Activated CD4-positive, alpha-beta T cell treated with anti-CD3 and anti-CD28 coated beads for 36 hours (primary cell): ENCODE results near the gene OR10G3. TPM values are rescaled to one million over a fixed set of nuclear protein-coding genes. Genes with fewer than 3 reads are reported as not detected.

ENCODE experiments used
- ATAC-seq: fragments of 200-7000 bp; cut with Tn5 transposase; one replicate; pipeline ENCODE4 v1.10.0; 2021; ENCODE audit warnings: mild to moderate bottlenecking, moderate library complexity
- CTCF ChIA-PET: fragments of 350-600 bp; sonication (Branson Sonifier 250); formaldehyde crosslinking; loops from one replicate; lab custom pipeline; 2021; ENCODE audit warnings: antibody characterized with exemption; lab: Charles Lee
- POLR2A ChIA-PET: fragments of 350-600 bp; sonication (Branson Sonifier 250); formaldehyde crosslinking; loops from one replicate; lab custom pipeline; 2021; ENCODE audit warnings: antibody characterized with exemption, inconsistent platforms; lab: Charles Lee
- DNase-seq: peaks from one replicate; pipeline ENCODE4 v3.0.0-alpha.2; 2020
- H3K27ac Mint-ChIP-seq: one replicate; pipeline ENCODE4 v1.8.0; 2021; ENCODE audit warnings: mixed read lengths
- H3K27me3 Mint-ChIP-seq: one replicate; pipeline ENCODE4 v1.8.0; 2021; ENCODE audit warnings: mixed read lengths
- H3K36me3 Mint-ChIP-seq: one replicate; pipeline ENCODE4 v1.8.0; 2021; ENCODE audit warnings: low read depth, mixed read lengths
- H3K4me1 Mint-ChIP-seq: one replicate; pipeline ENCODE4 v1.8.0; 2021; ENCODE audit warnings: mixed read lengths
- H3K4me3 Mint-ChIP-seq: one replicate; pipeline ENCODE4 v1.8.0; 2021; ENCODE audit warnings: mild to moderate bottlenecking, moderate library complexity, mixed read lengths
- H3K9me3 Mint-ChIP-seq: one replicate; pipeline ENCODE4 v1.8.0; 2021; ENCODE audit warnings: low read depth, mixed read lengths
- intact Hi-C, 2 experiments: fragments of 100-400 bp; cut with DNase I in 1 of 2; cut with micrococcal nuclease in 1 of 2; formaldehyde crosslinking; loops; one replicate each; pipeline versions ENCODE4 v1.14.2 to v1.15.1; 2022 to 2024; cut with DNase I, micrococcal nuclease
- total RNA-seq, 2 experiments: library from RNA; stranded (reverse); gene quantifications; one replicate each; pipeline ENCODE4 v1.2.3, GENCODE V29; 2021

The OR10G3 gene
- total RNA-seq, 2 experiments from 2014 or later = not detected

GRCh38 chr14:21523203-21523602, 56.7 kb downstream of the OR10G3 start:
- Mint-ChIP-seq H3K27ac (no peak overlapping the region), H3K4me1 (peaks cover 16% of the 10 kb centered on the region), H3K36me3 (no peaks in the 10 kb centered on the region), H3K4me3 (no peak overlapping the region), H3K27me3 (no peaks in the 10 kb centered on the region), H3K9me3 (no peaks in the 10 kb centered on the region)
- intact Hi-C loops = no loop called here
- POLR2A ChIA-PET = no interaction called here
- CTCF ChIA-PET = interaction anchor here (0.6 to 2.1 kb wide), 7 partner anchors 10 to 419 kb away, joined by 3 to 11 read pairs (median 4); no protein-coding TSS in a partner anchor
- ATAC-seq (no peak), DNase-seq (no peak)

DNA sequence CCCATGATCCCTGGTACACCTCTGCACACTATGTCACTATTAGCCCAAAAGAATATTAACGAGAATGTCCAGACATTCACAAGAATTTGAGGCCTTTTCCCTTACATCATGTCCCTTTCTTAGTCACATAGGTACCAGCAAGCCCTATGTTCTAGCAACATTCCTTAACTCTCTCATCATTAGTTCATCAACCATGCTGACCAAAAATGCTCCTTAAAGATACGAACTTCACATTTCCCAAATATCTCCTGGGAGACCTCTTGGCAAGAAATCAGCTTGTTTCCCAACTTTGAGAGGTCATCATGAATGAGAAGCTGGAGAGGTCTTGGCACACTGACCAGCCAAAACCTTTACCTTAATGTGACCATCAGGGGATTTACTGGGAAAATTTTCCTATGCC, 58.4 kb downstream of the OR10G3 start:
- Mint-ChIP-seq H3K4me1 (peaks cover 7% of the 10 kb centered on the region), H3K4me3 (no peak overlapping the region), H3K27me3 (no peaks in the 10 kb centered on the region), H3K9me3 (no peaks in the 10 kb centered on the region), H3K36me3 (no peaks in the 10 kb centered on the region), H3K27ac (no peak overlapping the region)
- CTCF ChIA-PET = interaction anchor here (1.6 to 2.1 kb wide), 2 partner anchors 8 to 23 kb away, joined by 9 to 11 read pairs; no protein-coding TSS in a partner anchor
- POLR2A ChIA-PET = no interaction called here
- intact Hi-C loops = no loop called here
- ATAC-seq (no peak), DNase-seq (no peak)

GRCh38 chr14:21520767-21521166, 59.1 kb downstream of the OR10G3 start:
- no peak for DNase-seq
- ATAC-seq = no peak
- intact Hi-C loops = no loop called here
- POLR2A ChIA-PET = no interaction called here
- H3K4me3 Mint-ChIP-seq = no peak overlapping the region
- peaks cover 4% of the 10 kb centered on the region for H3K4me1 Mint-ChIP-seq
- CTCF ChIA-PET = no interaction called here
- no peaks in the 10 kb centered on the region for H3K9me3 Mint-ChIP-seq
- no peak overlapping the region for H3K27ac Mint-ChIP-seq
- H3K27me3 Mint-ChIP-seq = no peaks in the 10 kb centered on the region
- no peaks in the 10 kb centered on the region for H3K36me3 Mint-ChIP-seq

DNA sequence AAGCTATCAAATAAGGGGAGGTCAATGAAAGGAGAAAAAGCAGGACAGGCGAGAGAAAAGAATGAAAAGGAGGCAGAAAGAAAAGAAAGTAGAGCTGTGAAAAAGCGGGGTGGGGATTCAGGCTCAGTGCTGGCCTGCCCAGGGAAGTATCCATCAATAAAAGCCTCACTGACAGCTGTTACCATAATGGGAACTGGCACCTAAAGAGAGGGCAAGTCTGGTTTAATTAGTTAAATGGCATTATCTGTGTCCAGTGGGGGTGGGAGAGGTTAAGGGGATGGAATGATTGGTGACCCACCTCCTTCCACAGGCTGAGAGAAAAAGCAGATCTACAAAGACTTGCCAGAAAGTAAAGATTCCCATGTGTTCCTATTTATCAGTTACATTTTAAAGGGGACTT, 61.2 kb downstream of the OR10G3 start:
- ATAC-seq (no peak), DNase-seq (no peak)
- POLR2A ChIA-PET = interaction anchor here (0.6 kb wide), 1 partner anchor 508 kb away, joined by 3 read pairs; no protein-coding TSS in a partner anchor
- CTCF ChIA-PET = interaction anchor here (0.9 to 1.8 kb wide), 4 partner anchors 11 to 89 kb away, joined by 4 to 11 read pairs (median 4); no protein-coding TSS in a partner anchor
- Mint-ChIP-seq H3K9me3 (no peaks in the 10 kb centered on the region), H3K27ac (no peak overlapping the region), H3K27me3 (no peaks in the 10 kb centered on the region), H3K4me3 (no peak overlapping the region), H3K36me3 (no peaks in the 10 kb centered on the region), H3K4me1 (no peaks in the 10 kb centered on the region)
- intact Hi-C loops = no loop called here

Other genes starting within 250 kb of the OR10G3 start
- 100 to 1,000 TPM; 177 to 179 TPM for gene SUPT16H, start 196.1 kb downstream of the OR10G3 start, total RNA-seq
- 100 to 1,000 TPM in 1 of 2 experiments, 10 to 100 TPM in 1; 84.3 to 104 TPM for gene CHD8, start 124.0 kb downstream of the OR10G3 start, total RNA-seq
- 10 to 100 TPM; 21.2 to 22.0 TPM for gene RAB2B, start 103.1 kb downstream of the OR10G3 start, total RNA-seq
- gene TOX4, start 102.9 kb downstream of the OR10G3 start, total RNA-seq = 10 to 100 TPM; 79.5 to 85.6 TPM
- 10 to 100 TPM; 64.0 to 67.4 TPM for gene METTL3, start 68.7 kb downstream of the OR10G3 start, total RNA-seq
- gene SALL2, start 53.7 kb downstream of the OR10G3 start, total RNA-seq = 1 to 10 TPM; 5.5 to 6.3 TPM
- not detected for gene OR10G2, start 54.9 kb upstream of the OR10G3 start, total RNA-seq
- not detected for gene OR4E2, start 73.8 kb upstream of the OR10G3 start, total RNA-seq
- under 1 TPM; 0.07 to 0.11 TPM for gene OR4E1, start 93.7 kb upstream of the OR10G3 start, total RNA-seq